Vagina (tissue), 2 donors: ENCODE measurements around the gene UQCRC2.

Experiments
- POLR2AphosphoS5 ChIP-seq, 2 donors: sonication (generic); formaldehyde crosslinking; IDR thresholded peaks; one replicate each; pipeline ENCODE4 v1.9.0; 2017; ENCODE audit warnings: antibody characterized with exemption in 2 of 2, mild to moderate bottlenecking in 2 of 2, low read depth in 1 of 2; ENCODE audit not compliant: insufficient read depth in 1 of 2
- TF ChIP-seq, protein P1 (sequence below), 3 experiments: fragments of 450-650 bp in 2 of 3; fragments of 200-600 bp in 1 of 3; sonication (generic) in 1 of 3; IDR thresholded peaks; one replicate each; pipeline ENCODE4 v1.5.1; 2017 to 2019; ENCODE audit warnings: antibody characterized with exemption in 3 of 3, mild to moderate bottlenecking in 2 of 3, moderate library complexity in 2 of 3

DNA sequence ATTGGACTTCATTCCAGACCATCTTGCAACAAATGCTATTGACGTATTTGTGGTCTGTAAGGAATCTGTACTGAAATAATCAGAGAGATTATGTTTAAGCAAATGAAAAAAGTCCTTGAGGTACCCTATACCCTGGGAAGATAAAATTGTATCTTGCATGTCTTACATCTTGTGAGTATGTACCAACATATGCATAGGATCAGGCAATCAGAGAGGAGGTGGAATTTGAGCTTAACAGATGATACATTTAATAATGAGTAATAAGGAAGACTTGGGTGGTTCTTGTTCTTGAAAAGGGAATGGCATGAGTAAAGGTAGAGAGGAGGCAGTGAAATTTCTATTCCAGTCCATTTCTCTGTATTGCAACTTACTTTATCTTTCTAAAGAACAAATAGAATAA is 65.4 kb downstream of the UQCRC2 start:
- TF ChIP-seq, protein P1, sequence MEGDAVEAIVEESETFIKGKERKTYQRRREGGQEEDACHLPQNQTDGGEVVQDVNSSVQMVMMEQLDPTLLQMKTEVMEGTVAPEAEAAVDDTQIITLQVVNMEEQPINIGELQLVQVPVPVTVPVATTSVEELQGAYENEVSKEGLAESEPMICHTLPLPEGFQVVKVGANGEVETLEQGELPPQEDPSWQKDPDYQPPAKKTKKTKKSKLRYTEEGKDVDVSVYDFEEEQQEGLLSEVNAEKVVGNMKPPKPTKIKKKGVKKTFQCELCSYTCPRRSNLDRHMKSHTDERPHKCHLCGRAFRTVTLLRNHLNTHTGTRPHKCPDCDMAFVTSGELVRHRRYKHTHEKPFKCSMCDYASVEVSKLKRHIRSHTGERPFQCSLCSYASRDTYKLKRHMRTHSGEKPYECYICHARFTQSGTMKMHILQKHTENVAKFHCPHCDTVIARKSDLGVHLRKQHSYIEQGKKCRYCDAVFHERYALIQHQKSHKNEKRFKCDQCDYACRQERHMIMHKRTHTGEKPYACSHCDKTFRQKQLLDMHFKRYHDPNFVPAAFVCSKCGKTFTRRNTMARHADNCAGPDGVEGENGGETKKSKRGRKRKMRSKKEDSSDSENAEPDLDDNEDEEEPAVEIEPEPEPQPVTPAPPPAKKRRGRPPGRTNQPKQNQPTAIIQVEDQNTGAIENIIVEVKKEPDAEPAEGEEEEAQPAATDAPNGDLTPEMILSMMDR (IDR thresholded peaks at IDR 0.05) = no peak
- TF ChIP-seq POLR2AphosphoS5 (IDR thresholded peaks at IDR 0.05; ENCODE audit: insufficient read depth in 1 of 2, low read depth in 1 of 2) = no peak
